Stomach smooth muscle (tissue), 2 donors: ENCODE data around the gene MANEA.

Experiments used
- H3K27ac ChIP-seq: one replicate; pipeline ENCODE4 v1.7.0; 2013; ENCODE audit warnings: mild to moderate bottlenecking, low read length, inconsistent platforms
- H3K27me3 ChIP-seq, 2 donors: one replicate each; pipeline ENCODE4 v1.7.0; 2013; ENCODE audit warnings: low read length in 2 of 2; ENCODE audit not compliant: insufficient read depth in 2 of 2, control insufficient read depth in 1 of 2
- H3K36me3 ChIP-seq, 2 donors: one replicate each; pipeline ENCODE4 v1.7.0; 2013; ENCODE audit warnings: low read length in 2 of 2; ENCODE audit not compliant: control insufficient read depth in 2 of 2, insufficient read depth in 2 of 2
- H3K4me1 ChIP-seq: one replicate; pipeline ENCODE4 v1.7.0; 2013; ENCODE audit warnings: low read length; ENCODE audit not compliant: control insufficient read depth, insufficient read depth
- H3K4me3 ChIP-seq, 2 donors: one replicate each; pipeline ENCODE4 v1.7.0; 2013; ENCODE audit warnings: low read length in 2 of 2
- H3K9ac ChIP-seq, 2 donors: one replicate each; pipeline ENCODE4 v1.7.0; 2013; ENCODE audit warnings: low read length in 2 of 2, mild to moderate bottlenecking in 1 of 2
- H3K9me3 ChIP-seq, 2 donors: one replicate each; pipeline ENCODE4 v1.7.0; 2013; ENCODE audit warnings: low read length in 2 of 2; ENCODE audit not compliant: control insufficient read depth in 2 of 2
- donor health status: healthy.
- donor health status: Pancreatic carcinoma.

MANEA gene

DNA sequence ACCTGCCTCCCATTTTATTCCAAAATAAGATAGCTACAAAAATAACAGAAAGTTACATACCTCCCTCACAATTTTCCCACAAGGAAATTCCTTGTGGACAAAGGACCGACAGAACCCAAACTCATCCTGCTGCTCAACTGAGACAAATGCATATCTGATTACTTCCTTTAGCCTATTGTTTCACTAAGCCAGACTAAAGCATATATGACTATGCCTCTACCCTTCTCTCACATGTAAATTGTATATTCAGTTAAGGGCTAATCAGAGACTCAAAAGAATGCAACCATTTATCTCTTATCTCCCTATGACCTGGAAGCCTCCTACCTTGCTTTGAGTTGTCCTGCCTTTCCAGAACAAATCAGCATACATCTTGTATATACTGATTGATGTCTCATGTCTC lies 72.1 kb downstream of the MANEA start:
- Histone ChIP-seq H3K9ac (no peak overlapping the region), H3K27me3 (no peaks in the 10 kb centered on the region), H3K4me1 (no peaks in the 10 kb centered on the region)

GRCh38 chr6:95654176-95654575 lies 76.8 kb downstream of the MANEA start:
- no peaks in the 10 kb centered on the region for H3K36me3 ChIP-seq
- H3K4me1 ChIP-seq, result no peaks in the 10 kb centered on the region
- H3K9me3 ChIP-seq, result no peaks in the 10 kb centered on the region
- no peaks in the 10 kb centered on the region for H3K27me3 ChIP-seq
- no peak overlapping the region for H3K9ac ChIP-seq
- no peak overlapping the region for H3K4me3 ChIP-seq
- no peak overlapping the region for H3K27ac ChIP-seq

More for the DNA sequence above, 72.1 kb downstream of the MANEA start:
- no peak overlapping the region for H3K27ac ChIP-seq
- no peaks in the 10 kb centered on the region for H3K9me3 ChIP-seq
- no peaks in the 10 kb centered on the region for H3K36me3 ChIP-seq
- no peak overlapping the region for H3K4me3 ChIP-seq

DNA sequence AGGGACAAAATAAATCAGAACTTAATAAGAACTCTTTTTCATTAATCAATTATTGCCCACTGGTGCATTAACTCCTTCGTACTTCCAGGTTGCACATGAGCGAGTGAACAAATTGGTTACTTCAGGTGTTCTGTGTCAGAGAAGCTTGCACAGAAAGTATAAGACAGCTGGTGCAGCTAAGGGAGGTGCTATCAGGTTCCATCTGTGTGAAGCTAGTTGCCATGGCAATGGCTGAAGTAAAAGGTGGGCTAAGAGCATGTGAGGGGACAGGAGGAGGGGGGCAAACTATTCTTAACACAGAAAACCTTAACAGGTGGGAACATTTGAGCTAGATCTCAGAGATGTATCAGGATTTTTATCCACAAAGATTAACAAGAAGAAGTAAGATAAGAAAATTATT lies 81.6 kb downstream of the MANEA start:
- Histone ChIP-seq H3K4me3 (no peak overlapping the region), H3K9me3 (no peaks in the 10 kb centered on the region), H3K27ac (no peak overlapping the region), H3K4me1 (no peaks in the 10 kb centered on the region), H3K9ac (no peak overlapping the region), H3K27me3 (no peaks in the 10 kb centered on the region), H3K36me3 (no peaks in the 10 kb centered on the region)
